Keratinocyte (primary cell): Measurements from ENCODE around the gene ATP8B1. TPM values are rescaled to one million over a fixed set of nuclear protein-coding genes. Genes with fewer than 3 reads are reported as not detected.
A peak's percentile ranks its signal among the peaks of the same experiment; 100 is the strongest.

Experiments used
- DNase-seq: peaks from one replicate; pipeline ENCODE4 v3.0.0-alpha.2; 2011; ENCODE audit warnings: low read depth, missing footprints, low spot score
- FAIRE-seq: peaks from 2 replicates; lab custom pipeline; 2011; peaks lifted over from hg19 to GRCh38; lab: Jason Lieb, UNC
- H2AFZ ChIP-seq: 2 replicates; pipeline ENCODE4 v1.6.0; 2012; ENCODE audit warnings: low read length, control low read depth, inconsistent platforms; ENCODE audit not compliant: control insufficient read depth
- H3K27ac ChIP-seq: 2 replicates; pipeline ENCODE4 v1.5.1; 2011; ENCODE audit warnings: low read length; ENCODE audit not compliant: control insufficient read depth, insufficient read depth
- H3K27me3 ChIP-seq: 3 replicates; pipeline ENCODE4 v1.6.0; 2011; ENCODE audit warnings: low read length; ENCODE audit not compliant: control insufficient read depth, insufficient read depth; ENCODE audit errors: extremely low read depth
- H3K36me3 ChIP-seq, 2 experiments: 2 replicates in 1 of 2; 3 replicates in 1 of 2; pipeline ENCODE4 v1.5.1; 2011; ENCODE audit warnings: low read length in 2 of 2, mild to moderate bottlenecking in 1 of 2; ENCODE audit not compliant: control insufficient read depth in 2 of 2, insufficient read depth in 2 of 2; ENCODE audit errors: extremely low read depth in 1 of 2
- H3K4me1 ChIP-seq: 3 replicates; pipeline ENCODE4 v1.5.1; 2011; ENCODE audit warnings: low read length; ENCODE audit not compliant: control insufficient read depth, insufficient read depth; ENCODE audit errors: extremely low read depth
- H3K4me2 ChIP-seq: 3 replicates; pipeline ENCODE4 v1.6.0; 2011; ENCODE audit warnings: low read depth, low read length; ENCODE audit not compliant: control insufficient read depth, insufficient read depth; ENCODE audit errors: extremely low read depth
- H3K4me3 ChIP-seq, 3 experiments: fragments of 200-600 bp in 1 of 3; sonication (generic) in 1 of 3; 2 replicates in 2 of 3; 3 replicates in 1 of 3; pipeline ENCODE4 v1.5.1; 2011 to 2016; ENCODE audit warnings: low read length in 3 of 3, mild to moderate bottlenecking in 3 of 3, control low read depth in 2 of 3, inconsistent platforms in 1 of 3, low read depth in 1 of 3, mixed read lengths in 1 of 3, mixed run types in 1 of 3, moderate library complexity in 1 of 3; ENCODE audit not compliant: control insufficient read depth in 2 of 3, insufficient read depth in 2 of 3; ENCODE audit errors: extremely low read depth in 1 of 3
- H3K79me2 ChIP-seq: 2 replicates; pipeline ENCODE4 v1.6.0; 2012; ENCODE audit warnings: low read length; ENCODE audit not compliant: control insufficient read depth, insufficient read depth
- H3K9ac ChIP-seq: 3 replicates; pipeline ENCODE4 v1.6.0; 2011; ENCODE audit warnings: low read length; ENCODE audit not compliant: control insufficient read depth, insufficient read depth; ENCODE audit errors: extremely low read depth
- H3K9me1 ChIP-seq: 3 replicates; pipeline ENCODE4 v1.6.0; 2011; ENCODE audit warnings: low read length; ENCODE audit not compliant: control insufficient read depth, insufficient read depth; ENCODE audit errors: extremely low read depth
- H3K9me3 ChIP-seq: 2 replicates; pipeline ENCODE4 v1.5.1; 2012; ENCODE audit warnings: low read depth, low read length; ENCODE audit not compliant: control insufficient read depth
- H4K20me1 ChIP-seq: 3 replicates; pipeline ENCODE4 v1.6.0; 2011; ENCODE audit warnings: low read length; ENCODE audit not compliant: control insufficient read depth, insufficient read depth; ENCODE audit errors: extremely low read depth
- CTCF ChIP-seq, 3 experiments: IDR thresholded peaks in 1 of 3; conservative IDR thresholded peaks in 1 of 3; optimal IDR thresholded peaks in 1 of 3; 2 replicates in 2 of 3; 3 replicates in 1 of 3; pipeline versions ENCODE3 to v1.5.1; 2011; ENCODE audit warnings: low read length in 3 of 3, mild to moderate bottlenecking in 3 of 3, moderate library complexity in 2 of 3, control low read depth in 1 of 3, inconsistent platforms in 1 of 3; ENCODE audit not compliant: insufficient read depth in 2 of 3; ENCODE audit errors: extremely low read depth in 1 of 3
- EZH2 ChIP-seq: IDR thresholded peaks from one replicate; pipeline ENCODE4 v1.6.1; 2012; ENCODE audit warnings: inconsistent platforms, mild to moderate bottlenecking, low read length, moderate library complexity
- dilution Hi-C: fragments of 300-500 bp; cut with MboI; formaldehyde crosslinking; loops from one replicate; pipeline ENCODE4 v1.7.0; 2020; ENCODE audit warnings: low sequenced_read_pairs; ENCODE audit not compliant: extremely low pct_ligation_motif_present
- polyA plus RNA-seq, 5 experiments: library from polyadenylated mRNA; depleted of rRNA in 3 of 5; stranded (reverse) in 3 of 5; stranded (forward) in 1 of 5; unstranded in 1 of 5; fragments of >200 nt; gene quantifications; 1 replicate in 1 of 5; 2 replicates in 3 of 5; 3 replicates in 1 of 5; pipeline versions ENCODE4 v1.2.1 to v1.2.3, GENCODE V29; 2011 to 2012; ENCODE audit warnings: missing spikeins in 2 of 5, low read depth in 1 of 5, low replicate concordance in 1 of 5

Gene ATP8B1
- polyA plus RNA-seq, 1 donor (not counting 4 experiments of a cell fraction or from before 2014, with no cell fraction given): 20.4 TPM

GRCh38 chr18:57813245-57813644 is 10.1 kb upstream of the ATP8B1 start:
- Histone ChIP-seq H3K9me3 (no peaks in the 10 kb centered on the region), H4K20me1 (no peaks in the 10 kb centered on the region), H3K4me3 (no peak overlapping the region), H2AFZ (no peak overlapping the region), H3K36me3 (no peaks in the 10 kb centered on the region), H3K27ac (no peak overlapping the region), H3K9ac (no peak overlapping the region), H3K79me2 (no peaks in the 10 kb centered on the region), H3K9me1 (no peaks in the 10 kb centered on the region), H3K4me2 (no peak overlapping the region), H3K27me3 (no peaks in the 10 kb centered on the region), H3K4me1 (peaks cover 26% of the 10 kb centered on the region)
- TF ChIP-seq CTCF (optimal IDR thresholded peaks at IDR 0.05 in 1 of 3, IDR thresholded peaks at IDR 0.05 in 1 of 3, conservative IDR thresholded peaks at IDR 0.05 in 1 of 3; ENCODE audit: extremely low read depth in 1 of 3, insufficient read depth in 2 of 3, low read length in 3 of 3): no peak
- TF ChIP-seq EZH2: no peak
- FAIRE-seq: peak; percentile 93
- peak; percentile 84 for DNase-seq
- dilution Hi-C loops: no loop called here

GRCh38 chr18:57812126-57812477 is 9.0 kb upstream of the ATP8B1 start:
- no peaks in the 10 kb centered on the region for H3K9me3 ChIP-seq
- DNase-seq: no peak
- no peaks in the 10 kb centered on the region for H3K79me2 ChIP-seq
- H2AFZ ChIP-seq: no peak overlapping the region
- H3K9me1 ChIP-seq: no peaks in the 10 kb centered on the region
- dilution Hi-C loops: no loop called here
- no peaks in the 10 kb centered on the region for H3K27me3 ChIP-seq
- peaks cover 36% of the 10 kb centered on the region for H3K4me1 ChIP-seq
- H3K4me3 ChIP-seq: no peak overlapping the region
- no peaks in the 10 kb centered on the region for H3K36me3 ChIP-seq
- no peaks in the 10 kb centered on the region for H4K20me1 ChIP-seq
- no peak for FAIRE-seq
- TF ChIP-seq CTCF (optimal IDR thresholded peaks at IDR 0.05 in 1 of 3, IDR thresholded peaks at IDR 0.05 in 1 of 3, conservative IDR thresholded peaks at IDR 0.05 in 1 of 3; ENCODE audit: extremely low read depth in 1 of 3, insufficient read depth in 2 of 3, low read length in 3 of 3) (no peak), EZH2 (no peak)
- H3K9ac ChIP-seq: no peak overlapping the region
- no peak overlapping the region for H3K4me2 ChIP-seq
- H3K27ac ChIP-seq: no peak overlapping the region
